ENCODE data around the gene ROCK2. TPM values are rescaled to one million over a fixed set of nuclear protein-coding genes. Genes with fewer than 3 reads are reported as not detected.

Gene ROCK2
- total and polyA plus RNA-seq, 2 of the 8 experiments (the other 6 are each of a cell fraction or from before 2014, with no cell fraction given) = 2.7 to 29.0 TPM

DNA sequence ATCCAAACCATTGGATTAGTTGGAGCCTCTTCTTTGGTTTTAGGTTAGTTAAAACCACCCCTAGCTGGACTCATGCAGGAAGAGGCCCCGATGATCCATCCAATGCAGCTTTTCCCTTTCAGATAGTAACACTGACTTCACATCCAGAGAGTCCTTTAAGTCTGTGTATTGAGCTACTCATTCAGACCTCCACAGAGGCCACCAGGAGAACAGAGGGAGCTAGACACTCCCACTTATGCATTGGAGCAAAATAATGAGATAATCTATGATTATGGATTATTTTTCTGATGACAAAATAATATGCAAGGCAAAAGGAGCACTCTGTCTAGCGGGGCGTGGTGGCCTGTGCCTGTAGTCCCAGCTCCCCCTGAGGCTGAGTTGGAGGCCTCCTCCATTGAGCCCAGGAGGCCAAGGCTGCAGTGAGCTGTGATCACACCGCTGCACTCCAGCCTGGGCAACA lies 1.6 kb upstream of the ROCK2 start (continued):
- TF ChIP-seq TAF1 (IDR thresholded peaks at IDR 0.05; ENCODE audit: low read depth, low read length) (no peak), KDM5A (IDR thresholded peaks at IDR 0.05; ENCODE audit: low read length) (no peak), TBP (IDR thresholded peaks at IDR 0.05; ENCODE audit: low read depth, low read length) (no peak), SP1 (IDR thresholded peaks at IDR 0.05; ENCODE audit: low read depth, low read length) (no peak), RNF2 (IDR thresholded peaks at IDR 0.05; ENCODE audit: borderline replicate concordance, low read depth, low read length, missing control alignments, poor library complexity, severe bottlenecking) (no peak), TAF7 (optimal IDR thresholded peaks at IDR 0.05; ENCODE audit: borderline replicate concordance, low read depth, low read length) (no peak), RXRA (IDR thresholded peaks at IDR 0.05; ENCODE audit: insufficient read depth, low read depth, low read length) (no peak)
- TF ChIP-seq, protein P1, sequence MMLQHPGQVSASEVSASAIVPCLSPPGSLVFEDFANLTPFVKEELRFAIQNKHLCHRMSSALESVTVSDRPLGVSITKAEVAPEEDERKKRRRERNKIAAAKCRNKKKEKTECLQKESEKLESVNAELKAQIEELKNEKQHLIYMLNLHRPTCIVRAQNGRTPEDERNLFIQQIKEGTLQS (IDR thresholded peaks at IDR 0.05; ENCODE audit: insufficient read depth, low read depth, low read length) = no peak

Data from H1 (cell line).